OCI-LY3 (cell line): ENCODE results near the gene C12orf75.

Experiments
- H2AFZ ChIP-seq: fragments of 200-600, 300-600 bp; shearing (Covaris generic); 2 replicates; pipeline ENCODE4 v1.6.0; 2014; ENCODE audit warnings: antibody characterized with exemption, low read depth, low read length
- H3K27ac ChIP-seq: fragments of 200-600, 300-600 bp; sonication (generic); 2 replicates; pipeline ENCODE4 v1.5.1; 2014; ENCODE audit warnings: mild to moderate bottlenecking, low read length, moderate library complexity, mixed read lengths
- H3K27me3 ChIP-seq: fragments of 200-600, 300-600 bp; sonication (generic); 2 replicates; pipeline ENCODE4 v1.6.1; 2014; ENCODE audit warnings: low read depth, low read length, mixed read lengths
- H3K36me3 ChIP-seq: fragments of 200-600, 300-600 bp; sonication (generic); replicated peaks from 2 replicates; pipeline ENCODE3; 2014; ENCODE audit warnings: low read depth, low read length, mixed read lengths
- H3K4me1 ChIP-seq: fragments of 300-600, 200-600 bp; sonication (generic); 2 replicates; pipeline ENCODE4 v1.6.1; 2014; ENCODE audit warnings: low read length, mixed read lengths
- H3K4me2 ChIP-seq: fragments of 200-600, 300-600 bp; sonication (generic); 2 replicates; pipeline ENCODE4 v1.6.1; 2014; ENCODE audit warnings: low read length, mixed read lengths
- H3K4me3 ChIP-seq: fragments of 300-600, 200-600 bp; sonication (generic); 2 replicates; pipeline ENCODE4 v1.5.1; 2014; ENCODE audit warnings: antibody characterized with exemption, mild to moderate bottlenecking, low read length, moderate library complexity
- H3K79me2 ChIP-seq: fragments of 300-600, 200-600 bp; shearing (Covaris generic); 2 replicates; pipeline ENCODE4 v1.6.1; 2014; ENCODE audit warnings: mild to moderate bottlenecking, low read length, mixed read lengths
- H3K9ac ChIP-seq: fragments of 300-600, 200-600 bp; shearing (Covaris generic); 2 replicates; pipeline ENCODE4 v1.6.0; 2014; ENCODE audit warnings: mild to moderate bottlenecking, low read length, moderate library complexity
- H3K9me3 ChIP-seq: fragments of 200-600, 300-600 bp; shearing (Covaris generic); 2 replicates; pipeline ENCODE4 v1.6.1; 2014; ENCODE audit warnings: low read length, mixed read lengths; ENCODE audit not compliant: insufficient read depth
- H4K20me1 ChIP-seq: fragments of 200-600, 300-600 bp; sonication (generic); 2 replicates; pipeline ENCODE4 v1.6.1; 2016; ENCODE audit warnings: low read length, mixed read lengths; ENCODE audit not compliant: insufficient read depth
- CTCF ChIP-seq: fragments of 200-600, 300-600 bp; sonication (generic); IDR thresholded peaks from 2 replicates; pipeline ENCODE4 v1.5.1; 2014; ENCODE audit warnings: antibody characterized with exemption, low read length, low read depth
- EZH2phosphoT487 ChIP-seq: fragments of 200-600 bp; shearing (Covaris generic); IDR thresholded peaks from 2 replicates; pipeline ENCODE4 v1.6.1; 2018; ENCODE audit warnings: antibody characterized with exemption, mixed run types, low read depth

Gene C12orf75

GRCh38 chr12:105418821-105419291 is 88.4 kb downstream of the C12orf75 start:
- Histone ChIP-seq H3K4me3 (no peak overlapping the region), H3K36me3 (no peaks in the 10 kb centered on the region), H3K4me2 (no peak overlapping the region), H3K79me2 (no peaks in the 10 kb centered on the region), H2AFZ (no peak overlapping the region), H3K9ac (no peak overlapping the region), H3K27ac (no peak overlapping the region), H3K4me1 (peaks cover 21% of the 10 kb centered on the region), H4K20me1 (no peaks in the 10 kb centered on the region), H3K27me3 (no peaks in the 10 kb centered on the region), H3K9me3 (no peaks in the 10 kb centered on the region)
- TF ChIP-seq EZH2phosphoT487 (no peak), CTCF (no peak)

GRCh38 chr12:105419606-105420005 is 89.1 kb downstream of the C12orf75 start:
- Histone ChIP-seq H3K4me3 (no peak overlapping the region), H3K4me2 (no peak overlapping the region), H3K27ac (no peak overlapping the region), H3K4me1 (peaks cover 22% of the 10 kb centered on the region), H3K9me3 (no peaks in the 10 kb centered on the region), H2AFZ (no peak overlapping the region), H4K20me1 (no peaks in the 10 kb centered on the region), H3K27me3 (no peaks in the 10 kb centered on the region), H3K36me3 (no peaks in the 10 kb centered on the region), H3K79me2 (no peaks in the 10 kb centered on the region), H3K9ac (no peak overlapping the region)
- TF ChIP-seq EZH2phosphoT487 (no peak), CTCF (no peak)

GRCh38 chr12:105420046-105420445 is 89.6 kb downstream of the C12orf75 start:
- Histone ChIP-seq H3K4me3 (no peak overlapping the region), H3K27ac (no peak overlapping the region), H3K9me3 (no peaks in the 10 kb centered on the region), H4K20me1 (no peaks in the 10 kb centered on the region), H3K36me3 (no peaks in the 10 kb centered on the region), H3K9ac (no peak overlapping the region), H3K79me2 (no peaks in the 10 kb centered on the region), H2AFZ (no peak overlapping the region), H3K27me3 (no peaks in the 10 kb centered on the region), H3K4me2 (no peak overlapping the region), H3K4me1 (peaks cover 22% of the 10 kb centered on the region)
- TF ChIP-seq EZH2phosphoT487 (no peak), CTCF (no peak)

GRCh38 chr12:105420659-105421240 is 90.3 kb downstream of the C12orf75 start:
- Histone ChIP-seq H3K27me3 (no peaks in the 10 kb centered on the region), H3K4me3 (no peak overlapping the region), H2AFZ (no peak overlapping the region), H3K9ac (no peak overlapping the region), H3K9me3 (no peaks in the 10 kb centered on the region), H3K4me1 (peaks cover 22% of the 10 kb centered on the region), H4K20me1 (no peaks in the 10 kb centered on the region), H3K4me2 (no peak overlapping the region), H3K27ac (no peak overlapping the region), H3K36me3 (no peaks in the 10 kb centered on the region), H3K79me2 (no peaks in the 10 kb centered on the region)
- TF ChIP-seq CTCF, result peak; percentile 94
- TF ChIP-seq EZH2phosphoT487, result no peak
